ENCODE results near the gene CD79B. TPM values are rescaled to one million over a fixed set of nuclear protein-coding genes. Genes with fewer than 3 reads are reported as not detected.

Gene CD79B
- total RNA-seq, 2 experiments from 2014 or later, result 479 to 751 TPM

DNA sequence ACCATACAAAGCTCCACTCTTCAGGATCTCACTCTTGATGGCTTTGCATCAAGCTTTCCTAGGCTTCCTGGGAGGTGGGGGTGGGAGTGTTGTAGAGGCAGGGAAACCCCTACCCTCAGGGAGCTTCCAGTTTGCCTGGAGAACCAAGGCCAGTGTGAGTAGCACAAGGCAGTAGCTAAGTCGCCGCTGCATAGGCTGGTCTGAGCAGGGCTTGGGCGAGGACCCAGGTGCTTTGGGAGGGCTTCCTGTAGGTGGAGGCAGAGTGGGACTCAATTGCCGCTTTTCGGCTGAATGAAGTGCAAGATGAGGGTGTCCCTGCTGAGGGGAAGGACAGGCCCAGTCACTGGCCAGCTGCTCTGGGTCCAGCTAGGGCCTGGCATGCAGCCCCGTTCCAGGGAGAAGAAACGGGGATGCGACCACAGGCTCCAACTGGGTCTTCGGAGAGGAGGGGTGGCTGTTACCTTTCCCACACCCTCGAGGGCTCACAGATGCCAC, 3.9 kb downstream of the CD79B start:
- peak; percentile 65 for DNase-seq (ENCODE audit: low spot score)
- intact Hi-C loops (cut with micrococcal nuclease; ENCODE audit: unreplicated experiment), result loop anchor here (1.0 to 5.0 kb wide), 2 partner anchors 9 to 569 kb away; partner anchors contain the start of gene POLG2
- Histone ChIP-seq H3K4me3 (ENCODE audit: low read depth, low read length, poor library complexity, severe bottlenecking) (peak overlapping the region; percentile 98), H3K79me2 (ENCODE audit: insufficient read depth, low read depth, low read length) (peaks cover 42% of the 10 kb centered on the region), H3K9me2 (ENCODE audit: insufficient read depth, low read length) (no peaks in the 10 kb centered on the region), H3K27ac (ENCODE audit: low read depth, low read length, poor library complexity, severe bottlenecking) (peak overlapping the region; percentile 99), H3K4me1 (ENCODE audit: insufficient read depth, low read length, poor library complexity, severe bottlenecking) (peaks cover 75% of the 10 kb centered on the region), H2AFZ (ENCODE audit: low read length) (no peak overlapping the region), H3K4me2 (ENCODE audit: low read length) (peak overlapping the region; percentile 95), H3K9me3 (ENCODE audit: low read length) (no peaks in the 10 kb centered on the region), H4K20me1 (ENCODE audit: insufficient read depth, low read length) (peaks cover 17% of the 10 kb centered on the region), H3K36me3 (ENCODE audit: insufficient read depth, low read length) (peaks cover 56% of the 10 kb centered on the region)
- CTCF ChIA-PET (ENCODE audit: unreplicated experiment), result interaction anchor here (0.6 to 1.9 kb wide), 5 partner anchors 9 to 515 kb away, joined by 3 to 8 read pairs (median 5); partner anchors contain the start of gene ICAM2
- no TSS peak for BruUV-seq (replicated peaks)
- POLR2A ChIA-PET, result interaction anchor here (0.7 to 1.2 kb wide), 5 partner anchors 8 to 346 kb away, joined by 3 to 8 read pairs (median 4); partner anchors contain the start of gene ICAM2
- TF ChIP-seq, protein P1, sequence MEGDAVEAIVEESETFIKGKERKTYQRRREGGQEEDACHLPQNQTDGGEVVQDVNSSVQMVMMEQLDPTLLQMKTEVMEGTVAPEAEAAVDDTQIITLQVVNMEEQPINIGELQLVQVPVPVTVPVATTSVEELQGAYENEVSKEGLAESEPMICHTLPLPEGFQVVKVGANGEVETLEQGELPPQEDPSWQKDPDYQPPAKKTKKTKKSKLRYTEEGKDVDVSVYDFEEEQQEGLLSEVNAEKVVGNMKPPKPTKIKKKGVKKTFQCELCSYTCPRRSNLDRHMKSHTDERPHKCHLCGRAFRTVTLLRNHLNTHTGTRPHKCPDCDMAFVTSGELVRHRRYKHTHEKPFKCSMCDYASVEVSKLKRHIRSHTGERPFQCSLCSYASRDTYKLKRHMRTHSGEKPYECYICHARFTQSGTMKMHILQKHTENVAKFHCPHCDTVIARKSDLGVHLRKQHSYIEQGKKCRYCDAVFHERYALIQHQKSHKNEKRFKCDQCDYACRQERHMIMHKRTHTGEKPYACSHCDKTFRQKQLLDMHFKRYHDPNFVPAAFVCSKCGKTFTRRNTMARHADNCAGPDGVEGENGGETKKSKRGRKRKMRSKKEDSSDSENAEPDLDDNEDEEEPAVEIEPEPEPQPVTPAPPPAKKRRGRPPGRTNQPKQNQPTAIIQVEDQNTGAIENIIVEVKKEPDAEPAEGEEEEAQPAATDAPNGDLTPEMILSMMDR (conservative IDR thresholded peaks at IDR 0.05; ENCODE audit: low read length), result no peak
- no peak for TF ChIP-seq EZH2phosphoT487 (IDR thresholded peaks at IDR 0.05; ENCODE audit: borderline replicate concordance, low read depth, low read length)

DNA sequence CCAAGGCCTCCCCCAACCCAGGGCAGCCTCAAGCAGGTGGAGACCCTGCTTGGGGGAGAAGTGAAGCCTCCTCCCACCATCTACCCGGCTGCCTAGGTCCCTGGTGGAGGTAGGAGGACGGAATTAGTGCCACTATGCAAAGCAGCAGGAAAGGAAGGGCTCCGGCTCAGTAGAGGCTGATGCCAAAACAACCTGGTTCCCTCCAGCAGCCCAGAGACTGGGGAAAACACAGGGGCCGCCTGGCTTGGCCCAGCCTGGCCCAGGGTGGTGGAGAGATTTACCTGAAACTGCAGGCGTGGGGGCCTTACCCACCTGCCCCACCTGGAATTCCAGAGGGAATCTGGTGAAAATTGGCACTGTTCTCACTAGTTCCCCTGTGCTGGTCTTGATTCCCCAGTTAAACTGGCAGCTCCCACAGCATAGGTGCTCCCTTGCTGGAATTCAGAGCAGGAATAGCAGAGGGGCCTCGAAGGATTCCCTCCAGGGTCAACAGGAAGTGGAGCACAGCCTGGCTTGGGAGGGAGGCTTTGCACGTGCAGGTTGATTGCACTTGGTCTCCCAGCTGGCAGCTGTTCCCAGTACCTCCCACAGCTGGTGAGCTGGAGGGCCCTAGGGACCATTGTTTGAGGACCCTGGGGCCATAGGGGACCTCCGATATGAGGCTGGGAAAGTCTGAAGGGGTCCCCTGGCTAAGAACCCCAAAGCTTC, 4.5 kb downstream of the CD79B start:
- BruUV-seq (replicated peaks), result no TSS peak

More for the DNA sequence above, 4.5 kb downstream of the CD79B start:
- H3K9me3 ChIP-seq (ENCODE audit: low read length), result no peaks in the 10 kb centered on the region
- H2AFZ ChIP-seq (ENCODE audit: low read length), result no peak overlapping the region
- DNase-seq (ENCODE audit: low spot score), result peak; percentile 90
- H3K4me1 ChIP-seq (ENCODE audit: insufficient read depth, low read length, poor library complexity, severe bottlenecking), result peaks cover 75% of the 10 kb centered on the region
- TF ChIP-seq EZH2phosphoT487 (IDR thresholded peaks at IDR 0.05; ENCODE audit: borderline replicate concordance, low read depth, low read length), result no peak
- TF ChIP-seq, protein P1 (conservative IDR thresholded peaks at IDR 0.05; ENCODE audit: low read length), result no peak
- intact Hi-C loops (cut with micrococcal nuclease; ENCODE audit: unreplicated experiment), result loop anchor here (1.0 to 5.0 kb wide), 2 partner anchors 8 to 570 kb away; partner anchors contain the start of gene POLG2
- H4K20me1 ChIP-seq (ENCODE audit: insufficient read depth, low read length), result peaks cover 17% of the 10 kb centered on the region
- ChIA-PET POLR2A (interaction anchor here (0.7 to 1.2 kb wide), 5 partner anchors 8 to 347 kb away, joined by 3 to 8 read pairs (median 4); partner anchors contain the start of gene ICAM2), CTCF (ENCODE audit: unreplicated experiment) (interaction anchor here (0.6 to 1.9 kb wide), 5 partner anchors 8 to 516 kb away, joined by 3 to 8 read pairs (median 5); partner anchors contain the start of gene ICAM2)
- H3K79me2 ChIP-seq (ENCODE audit: insufficient read depth, low read depth, low read length), result peaks cover 36% of the 10 kb centered on the region
- H3K27ac ChIP-seq (ENCODE audit: low read depth, low read length, poor library complexity, severe bottlenecking), result peak overlapping the region; percentile 99
- peak overlapping the region; percentile 95 for H3K4me2 ChIP-seq (ENCODE audit: low read length)
- peak overlapping the region; percentile 98 for H3K4me3 ChIP-seq (ENCODE audit: low read depth, low read length, poor library complexity, severe bottlenecking)
- peaks cover 56% of the 10 kb centered on the region for H3K36me3 ChIP-seq (ENCODE audit: insufficient read depth, low read length)
- no peaks in the 10 kb centered on the region for H3K9me2 ChIP-seq (ENCODE audit: insufficient read depth, low read length)

All from OCI-LY7 (cell line).